DMS 273 (cell line): ENCODE data around the gene ANKFY1.
"Not testable (repeated sequence)": the region's sequence is repeated elsewhere in the genome, so short reads cannot be mapped to it uniquely, and the experiment has no call there.

Source experiments
- DNase-seq: peaks from one replicate; lab custom pipeline; 2025; ENCODE audit not compliant: unreplicated experiment; lab: John Stamatoyannopoulos, UW

The ANKFY1 gene

DNA sequence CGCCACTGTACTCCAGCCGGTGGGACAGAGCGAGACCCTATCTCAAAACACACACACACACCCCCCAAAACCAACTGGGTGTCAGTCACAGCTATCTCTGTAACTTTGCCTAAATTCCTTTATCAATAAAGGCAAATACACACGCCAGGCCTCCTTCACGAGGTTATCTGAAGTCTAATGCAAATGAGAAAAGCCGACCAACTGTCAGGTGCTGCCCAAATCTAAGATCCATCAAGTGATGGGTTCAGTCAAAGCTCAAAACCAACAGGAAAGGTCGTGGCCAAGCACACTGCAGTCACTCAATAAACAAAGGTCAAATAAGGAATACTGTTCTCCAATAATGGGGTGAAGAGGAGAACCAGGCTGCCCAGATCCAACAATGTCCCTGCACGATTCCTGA lies 1.1 kb downstream of the ANKFY1 start:
- DNase-seq = no peak

GRCh38 chr17:4261452-4261851 lies 2.3 kb downstream of the ANKFY1 start:
- DNase-seq = no peak

GRCh38 chr17:4258867-4259266 lies 4.9 kb downstream of the ANKFY1 start:
- no peak for DNase-seq

- no peak for DNase-seq
Observed at GRCh38 chr17:4256952-4257351, 6.8 kb downstream of the ANKFY1 start.

- not testable (repeated sequence) for DNase-seq
Observed at GRCh38 chr17:4255271-4255670, 8.5 kb downstream of the ANKFY1 start.

- no peak for DNase-seq
Observed at GRCh38 chr17:4250887-4251286, 12.9 kb downstream of the ANKFY1 start.

GRCh38 chr17:4249452-4250029 lies 14.2 kb downstream of the ANKFY1 start:
- DNase-seq = peak; percentile 59

DNA sequence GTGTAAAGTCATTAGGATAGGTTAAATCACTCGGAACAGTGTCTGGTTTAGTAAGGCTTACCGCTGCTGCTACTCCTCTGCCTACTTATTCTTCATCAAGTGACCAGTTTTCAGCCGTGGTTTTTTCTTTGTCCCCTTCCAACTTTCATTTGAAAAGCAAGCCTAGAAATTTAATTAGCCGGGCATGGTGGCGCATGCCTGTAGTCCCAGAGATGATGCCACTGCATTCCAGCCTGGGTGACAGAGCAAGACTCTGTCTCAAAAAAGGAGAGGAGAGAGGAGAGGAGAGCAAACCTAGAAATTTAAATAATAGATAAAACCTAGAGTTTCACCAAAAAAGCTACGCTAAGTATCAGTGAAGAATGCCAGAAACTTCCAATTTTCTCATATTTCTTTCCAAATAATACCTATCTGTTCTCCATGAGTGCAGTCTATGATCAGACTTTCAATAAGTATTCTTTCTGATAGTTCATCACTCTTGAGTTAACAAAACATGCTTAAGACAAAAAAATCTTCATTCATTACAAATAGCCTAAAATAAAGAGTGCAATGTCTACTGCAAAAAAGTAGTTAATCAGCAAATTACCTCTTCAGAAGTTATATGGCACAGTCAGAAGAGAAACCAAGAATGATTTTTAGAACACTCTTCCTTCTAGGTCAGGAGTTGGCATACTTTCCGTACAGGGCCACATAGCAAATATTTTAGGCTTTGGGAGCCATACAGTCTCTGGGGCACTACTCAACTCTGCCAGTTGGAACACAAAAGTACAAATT lies 15.1 kb downstream of the ANKFY1 start:
- no peak for DNase-seq

GRCh38 chr17:4247971-4248388 lies 15.8 kb downstream of the ANKFY1 start:
- no peak for DNase-seq

- no peak for DNase-seq
Observed at GRCh38 chr17:4247361-4247970, 16.3 kb downstream of the ANKFY1 start.

DNA sequence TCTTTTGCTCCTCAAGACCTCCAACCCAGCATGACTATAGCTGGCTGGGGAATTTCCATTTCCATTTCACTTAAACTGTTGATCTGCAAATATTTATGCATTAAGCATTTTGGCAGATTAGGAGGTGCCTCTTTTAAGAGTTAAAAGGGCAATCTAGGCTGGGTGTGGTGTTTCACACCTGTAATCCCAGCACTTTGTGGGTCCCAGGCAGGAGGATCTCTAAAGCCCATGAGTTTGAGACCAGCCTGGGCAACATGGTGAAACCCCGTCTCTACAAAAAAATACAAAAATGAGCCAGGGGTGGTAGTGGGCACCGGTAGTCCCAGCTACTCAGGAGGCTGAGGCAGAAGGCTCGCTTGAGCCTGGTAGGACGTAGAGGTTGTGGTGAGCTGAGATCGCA lies 17.1 kb downstream of the ANKFY1 start:
- no peak for DNase-seq

DNA sequence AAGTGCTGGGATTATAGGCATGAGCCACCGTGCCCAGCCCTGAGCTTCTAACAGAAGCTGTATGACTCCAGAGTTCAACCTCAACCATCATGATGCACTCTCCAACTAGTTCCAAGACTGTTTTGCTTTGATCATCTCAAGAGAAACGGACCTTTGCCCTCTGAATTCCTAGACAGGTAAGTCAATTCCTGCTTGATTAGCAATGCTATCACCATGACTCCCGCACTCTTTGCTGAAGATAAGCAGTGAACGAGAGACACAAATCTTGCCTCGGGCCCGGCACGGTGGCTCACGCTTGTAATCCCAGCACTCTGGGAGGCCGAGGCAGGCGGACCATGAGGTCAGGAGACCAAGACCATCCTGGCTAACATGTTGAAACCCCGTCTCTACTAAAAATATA lies 22.2 kb downstream of the ANKFY1 start:
- no peak for DNase-seq

DNA sequence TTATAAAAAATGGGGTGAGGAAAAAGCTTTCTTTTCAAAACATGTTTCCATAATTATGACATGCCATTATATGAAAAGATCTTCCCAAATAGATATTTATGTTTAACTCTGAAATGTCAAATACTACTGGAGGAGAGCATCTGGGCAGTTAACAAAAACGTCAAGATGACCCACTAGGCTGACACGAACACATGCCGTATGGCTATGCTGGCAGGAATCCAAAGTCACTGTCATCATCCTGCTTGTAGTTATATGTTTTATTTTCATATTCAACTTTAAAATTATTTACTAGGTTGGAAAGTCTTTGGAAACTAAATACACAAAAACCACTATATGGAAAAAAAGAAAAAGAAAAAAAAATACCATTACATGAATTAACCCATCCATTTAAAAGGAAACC lies 27.3 kb downstream of the ANKFY1 start:
- DNase-seq = peak; percentile 34

- DNase-seq = no peak
Observed at GRCh38 chr17:4235372-4236279, 28.2 kb downstream of the ANKFY1 start.

DNA sequence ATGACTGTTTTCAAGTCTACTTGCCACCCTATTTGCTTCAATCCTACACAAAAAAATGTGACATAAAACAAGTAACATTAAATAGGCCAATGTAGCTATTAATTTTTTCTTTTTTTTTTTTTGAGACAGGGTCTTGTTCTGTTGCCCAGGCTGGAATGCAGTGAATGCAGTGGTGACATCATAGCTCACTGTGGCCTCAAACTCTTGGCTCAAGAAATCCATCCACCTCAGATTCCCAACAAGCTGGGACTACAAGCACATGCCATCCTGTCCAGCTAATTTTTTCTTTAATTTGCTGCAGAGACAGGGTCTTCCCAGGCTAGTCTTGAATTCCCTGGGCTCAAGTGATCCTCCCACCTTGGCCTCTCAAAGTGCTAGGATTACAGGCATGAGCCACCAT lies 29.4 kb downstream of the ANKFY1 start:
- DNase-seq = no peak

DNA sequence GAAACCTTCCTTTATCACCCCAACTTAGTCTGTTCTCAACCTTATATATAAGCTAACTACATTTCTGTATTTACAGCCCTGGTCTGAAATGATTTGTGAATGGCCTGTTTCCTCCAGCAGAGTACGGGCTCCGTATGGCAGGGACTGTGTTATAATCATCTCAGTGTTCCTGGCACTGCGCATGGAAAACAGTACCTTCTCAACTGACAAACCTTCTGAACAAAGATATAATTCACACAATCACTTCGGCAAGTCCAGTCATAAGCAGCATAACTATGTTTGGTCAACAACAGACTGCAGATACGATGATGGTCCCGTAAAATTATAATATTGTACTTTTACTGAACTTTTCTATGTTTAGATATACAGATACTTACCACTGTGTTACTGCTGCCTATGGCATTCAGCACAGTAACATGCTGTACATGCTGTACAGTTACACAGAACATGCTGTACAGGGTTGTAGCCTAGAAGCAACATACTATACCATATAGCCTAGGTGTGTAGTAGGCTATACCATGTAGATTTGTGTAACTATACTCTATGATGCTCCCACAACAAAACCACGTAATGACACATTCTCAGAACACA lies 30.0 kb downstream of the ANKFY1 start:
- DNase-seq = no peak

- DNase-seq = peak; percentile 25
Observed at GRCh38 chr17:4232168-4232813, 31.5 kb downstream of the ANKFY1 start.

GRCh38 chr17:4229627-4230541 lies 33.9 kb downstream of the ANKFY1 start:
- peak; percentile 55 for DNase-seq

- DNase-seq = no peak
Observed at GRCh38 chr17:4221899-4222659, 41.7 kb downstream of the ANKFY1 start.
